GM19438 (cell line): ENCODE measurements around the gene CTNNA1.

Source experiments
- ATAC-seq: cut with Tn5 transposase; IDR thresholded peaks from one replicate; pipeline ENCODE4 v1.9.1; 2021; ENCODE audit warnings: low read depth; ENCODE audit not compliant: unreplicated experiment

Gene CTNNA1

GRCh38 chr5:138843316-138844124 lies 90.3 kb downstream of the CTNNA1 start:
- ATAC-seq, result no peak

GRCh38 chr5:138844125-138844461 lies 90.9 kb downstream of the CTNNA1 start:
- ATAC-seq, result no peak

- no peak for ATAC-seq
These were observed 91.7 kb downstream of the CTNNA1 start for GRCh38 chr5:138844812-138845513.

GRCh38 chr5:138849439-138849838 lies 96.2 kb downstream of the CTNNA1 start:
- no peak for ATAC-seq

GRCh38 chr5:138849882-138850281 lies 96.7 kb downstream of the CTNNA1 start:
- ATAC-seq, result no peak

GRCh38 chr5:138850865-138851435 lies 97.7 kb downstream of the CTNNA1 start:
- ATAC-seq, result no peak

GRCh38 chr5:138853132-138853531 lies 99.9 kb downstream of the CTNNA1 start:
- ATAC-seq, result no peak

- ATAC-seq, result no peak
These were observed 113.8 kb downstream of the CTNNA1 start for GRCh38 chr5:138867011-138867410.

GRCh38 chr5:138869038-138869437 lies 115.8 kb downstream of the CTNNA1 start:
- no peak for ATAC-seq

- no peak for ATAC-seq
These were observed 116.7 kb downstream of the CTNNA1 start for GRCh38 chr5:138869763-138870500.

GRCh38 chr5:138870611-138871010 lies 117.4 kb downstream of the CTNNA1 start:
- ATAC-seq, result no peak

- ATAC-seq, result no peak
These were observed 119.7 kb downstream of the CTNNA1 start for GRCh38 chr5:138872841-138873465.

- ATAC-seq, result no peak
These were observed 120.4 kb downstream of the CTNNA1 start for GRCh38 chr5:138873466-138874221.

GRCh38 chr5:138874241-138874640 lies 121.0 kb downstream of the CTNNA1 start:
- ATAC-seq, result no peak

- no peak for ATAC-seq
These were observed 121.7 kb downstream of the CTNNA1 start, which contains the start of gene LRRTM2 for GRCh38 chr5:138874771-138875551. LRRTM2 (minus strand) TSS chr5:138875335; CDS start chr5:138874911, 424 bp downstream.

- ATAC-seq, result no peak
These were observed 122.3 kb downstream of the CTNNA1 start for GRCh38 chr5:138875552-138875875.

GRCh38 chr5:138875946-138876345 lies 122.7 kb downstream of the CTNNA1 start:
- ATAC-seq, result no peak

GRCh38 chr5:138876811-138877210 lies 123.6 kb downstream of the CTNNA1 start:
- ATAC-seq, result no peak
